HepG2 (cell line): ENCODE measurements around the gene MARF1. TPM values are rescaled to one million over a fixed set of nuclear protein-coding genes. Genes with fewer than 3 reads are reported as not detected.

ENCODE experiments used
- ATAC-seq: fragments of 200-7000 bp; cut with Tn5 transposase; 3 replicates; pipeline ENCODE4 v1.9.1; 2020; ENCODE audit warnings: mild to moderate bottlenecking, moderate library complexity
- BruUV-seq: library from RNA; stranded (reverse); fragments of 400-500 nt; replicated peaks from 2 replicates; lab custom pipeline; 2021; lab: Mats Ljungman, UMichigan
- CTCF ChIA-PET: fragments of 300-600 bp; formaldehyde crosslinking; extraction: SDS; loops from one replicate; lab custom pipeline; 2021; ENCODE audit warnings: low total read pairs, inconsistent platforms, low intra/inter-chr PET ratio; lab: Yijun Ruan, JAX
- POLR2A ChIA-PET: fragments of 350-600 bp; sonication (Branson Sonifier 250); formaldehyde crosslinking; loops from one replicate; lab custom pipeline; 2020; ENCODE audit warnings: antibody characterized with exemption, inconsistent platforms; lab: Yijun Ruan, JAX
- DNase-seq: peaks from one replicate; pipeline ENCODE4 v3.0.0-alpha.2; 2015; ENCODE audit warnings: low spot score
- FAIRE-seq: peaks from 3 replicates; lab custom pipeline; 2011; peaks lifted over from hg19 to GRCh38; lab: Jason Lieb, UNC
- H2AFZ ChIP-seq: one replicate; pipeline ENCODE4 v1.6.1; 2011; ENCODE audit warnings: low read length, inconsistent platforms
- H3K27ac ChIP-seq: fragments of 300-600 bp; 3 replicates; pipeline ENCODE4 v1.8.0; 2011; ENCODE audit warnings: mixed run types, mild to moderate bottlenecking, mixed read lengths, low read length, inconsistent platforms; ENCODE audit not compliant: insufficient read depth; ENCODE audit errors: extremely low read length
- H3K27me3 ChIP-seq, 2 experiments: fragments of 200-600 bp in 1 of 2; 2 replicates in 1 of 2; 3 replicates in 1 of 2; pipeline versions ENCODE4 v1.6.0 to v1.8.0; 2011; ENCODE audit warnings: low read length in 2 of 2, mild to moderate bottlenecking in 2 of 2, moderate library complexity in 2 of 2, inconsistent platforms in 1 of 2; ENCODE audit not compliant: insufficient read depth in 2 of 2, control insufficient read depth in 1 of 2
- H3K36me3 ChIP-seq, 2 experiments: fragments of 200-600 bp in 1 of 2; replicated peaks in 1 of 2; 2 replicates in 1 of 2; 3 replicates in 1 of 2; pipeline versions ENCODE4 v1.5.1 to v1.8.0; 2011; ENCODE audit warnings: low read length in 2 of 2, inconsistent platforms in 1 of 2; ENCODE audit not compliant: insufficient read depth in 2 of 2, control insufficient read depth in 1 of 2
- H3K4me1 ChIP-seq: 2 replicates; pipeline ENCODE4 v1.5.1; 2012; ENCODE audit warnings: low read length, inconsistent platforms; ENCODE audit not compliant: insufficient read depth
- H3K4me2 ChIP-seq: 2 replicates; pipeline ENCODE4 v1.6.0; 2011; ENCODE audit warnings: low read depth, low read length, inconsistent platforms
- H3K4me3 ChIP-seq, 3 experiments: fragments of 200-600 bp in 1 of 3; sonication (generic), shearing (Covaris generic) in 1 of 3; replicated peaks in 1 of 3; 2 replicates each; pipeline ENCODE4 v1.5.1; 2011 to 2016; ENCODE audit warnings: low read length in 3 of 3, inconsistent platforms in 2 of 3, low read depth in 2 of 3, mild to moderate bottlenecking in 2 of 3, control low read depth in 1 of 3, mixed read lengths in 1 of 3; ENCODE audit not compliant: insufficient read depth in 1 of 3
- H3K79me2 ChIP-seq: one replicate; pipeline ENCODE4 v1.6.1; 2011; ENCODE audit warnings: low read length, inconsistent platforms; ENCODE audit not compliant: insufficient read depth
- H3K9ac ChIP-seq: 2 replicates; pipeline ENCODE4 v1.6.0; 2011; ENCODE audit warnings: mild to moderate bottlenecking, low read depth, low read length, inconsistent platforms; ENCODE audit not compliant: insufficient read depth
- H3K9me3 ChIP-seq: 2 replicates; pipeline ENCODE4 v1.5.1; 2012; ENCODE audit warnings: mild to moderate bottlenecking, low read length
- H4K20me1 ChIP-seq: 2 replicates; pipeline ENCODE4 v1.6.0; 2011; ENCODE audit warnings: inconsistent platforms, mild to moderate bottlenecking, low read length, moderate library complexity; ENCODE audit not compliant: insufficient read depth
- CCDC6 ChIP-seq: sonication (generic); formaldehyde crosslinking; IDR thresholded peaks from 2 replicates; pipeline ENCODE4 v1.8.1; 2022; ENCODE audit warnings: mild to moderate bottlenecking, missing genetic modification reagents, moderate library complexity
- ELF3 ChIP-seq: IDR thresholded peaks from 2 replicates; pipeline ENCODE4 v1.6.1; 2016; ENCODE audit warnings: missing genetic modification reagents, missing compliant biosample characterization
- GABPA ChIP-seq, 2 experiments: IDR thresholded peaks; 2 replicates each; pipeline ENCODE4 v1.6.1; 2011 to 2016; ENCODE audit warnings: low read depth in 2 of 2, low read length in 1 of 2, missing biosample characterization in 1 of 2, missing genetic modification characterization in 1 of 2
- JUNB ChIP-seq: sonication (generic); formaldehyde crosslinking; IDR thresholded peaks from 2 replicates; pipeline ENCODE4 v1.8.0; 2022; ENCODE audit warnings: missing genetic modification reagents, mild to moderate bottlenecking, borderline replicate concordance
- MLLT10 ChIP-seq: sonication (generic); formaldehyde crosslinking; IDR thresholded peaks from 2 replicates; pipeline ENCODE4 v1.4.0; 2020; ENCODE audit warnings: missing genetic modification reagents
- RFXAP ChIP-seq: sonication (generic); formaldehyde crosslinking; IDR thresholded peaks from 2 replicates; pipeline ENCODE4 v1.4.0; 2020; ENCODE audit warnings: missing genetic modification reagents, borderline replicate concordance
- SUZ12 ChIP-seq: fragments of 150-350 bp; IDR thresholded peaks from 2 replicates; pipeline ENCODE4 v1.6.1; 2014; ENCODE audit warnings: low read depth, low read length
- ZNF501 ChIP-seq: sonication (generic); formaldehyde crosslinking; IDR thresholded peaks from 2 replicates; pipeline ENCODE4 v1.5.1; 2020; ENCODE audit warnings: mild to moderate bottlenecking, moderate library complexity, missing genetic modification reagents
- ZNF577 ChIP-seq: sonication (generic); formaldehyde crosslinking; IDR thresholded peaks from 2 replicates; pipeline ENCODE4 v1.4.0; 2020; ENCODE audit warnings: mild to moderate bottlenecking, low read depth, missing genetic modification reagents, borderline replicate concordance
- ZNF607 ChIP-seq: sonication (generic); formaldehyde crosslinking; IDR thresholded peaks from 2 replicates; pipeline ENCODE4 v1.5.1; 2020; ENCODE audit warnings: missing genetic modification reagents, mild to moderate bottlenecking, borderline replicate concordance
- WGBS: methylation state at CpG from one replicate; pipeline ENCODE4 v1.1.6; 2017; ENCODE audit warnings: low lambda C conversion rate; 5-methylcytosine and 5-hydroxymethylcytosine counted together
- in situ Hi-C: cut with HindIII; loops from 2 replicates; pipeline ENCODE4 v1.10.0; 2017; ENCODE audit warnings: low pct_unique_long_range_greater_than_20kb; ENCODE audit not compliant: extremely low pct_ligation_motif_present
- intact Hi-C: fragments of 100-400 bp; cut with micrococcal nuclease; formaldehyde crosslinking; loops from one replicate; pipeline ENCODE4 v1.10.0; 2022; ENCODE audit not compliant: unreplicated experiment
- polyA plus RNA-seq, 8 experiments: library from polyadenylated mRNA; depleted of rRNA in 3 of 8; stranded (reverse) in 7 of 8; unstranded in 1 of 8; fragments of >200 nt; fragmentation: Illumina TruSeq in 4 of 8; extraction: Trizol in 4 of 8; gene quantifications; 2 replicates each; pipeline versions ENCODE4 v1.2.1 to v1.2.3, GENCODE V29; 2011 to 2016; ENCODE audit warnings: low read depth in 4 of 8, missing spikeins in 1 of 8, mixed read lengths in 1 of 8; ENCODE audit not compliant: insufficient read depth in 1 of 8
- total RNA-seq, 5 experiments: library from RNA; depleted of rRNA; stranded (reverse); fragments of >200 nt; fragmentation: Illumina TruSeq; extraction: Trizol; gene quantifications; 2 replicates each; pipeline ENCODE4 v1.2.3, GENCODE V29; 2016; ENCODE audit warnings: low read depth in 1 of 5
- TF ChIP-seq, protein P1 (sequence below): sonication (generic); formaldehyde crosslinking; IDR thresholded peaks from 2 replicates; pipeline ENCODE4 v1.4.0; 2020; ENCODE audit warnings: mild to moderate bottlenecking, missing genetic modification reagents, borderline replicate concordance
- TF ChIP-seq, protein P2 (sequence below): sonication (generic); formaldehyde crosslinking; IDR thresholded peaks from 2 replicates; pipeline ENCODE4 v1.5.0; 2020; ENCODE audit warnings: mild to moderate bottlenecking, missing genetic modification reagents
- TF ChIP-seq, protein P3 (sequence below): sonication (generic); formaldehyde crosslinking; IDR thresholded peaks from 2 replicates; pipeline ENCODE4 v1.8.0; 2022; ENCODE audit warnings: mild to moderate bottlenecking, missing genetic modification reagents, moderate library complexity
- TF ChIP-seq, protein P4 (sequence below): IDR thresholded peaks from 2 replicates; pipeline ENCODE4 v1.6.1; 2016; ENCODE audit warnings: low read depth, borderline replicate concordance

The MARF1 gene
- total and polyA plus RNA-seq, 2 of the 13 experiments (the other 11 are each of a cell fraction or from before 2014, with no cell fraction given), result 8.7 to 20.7 TPM

DNA sequence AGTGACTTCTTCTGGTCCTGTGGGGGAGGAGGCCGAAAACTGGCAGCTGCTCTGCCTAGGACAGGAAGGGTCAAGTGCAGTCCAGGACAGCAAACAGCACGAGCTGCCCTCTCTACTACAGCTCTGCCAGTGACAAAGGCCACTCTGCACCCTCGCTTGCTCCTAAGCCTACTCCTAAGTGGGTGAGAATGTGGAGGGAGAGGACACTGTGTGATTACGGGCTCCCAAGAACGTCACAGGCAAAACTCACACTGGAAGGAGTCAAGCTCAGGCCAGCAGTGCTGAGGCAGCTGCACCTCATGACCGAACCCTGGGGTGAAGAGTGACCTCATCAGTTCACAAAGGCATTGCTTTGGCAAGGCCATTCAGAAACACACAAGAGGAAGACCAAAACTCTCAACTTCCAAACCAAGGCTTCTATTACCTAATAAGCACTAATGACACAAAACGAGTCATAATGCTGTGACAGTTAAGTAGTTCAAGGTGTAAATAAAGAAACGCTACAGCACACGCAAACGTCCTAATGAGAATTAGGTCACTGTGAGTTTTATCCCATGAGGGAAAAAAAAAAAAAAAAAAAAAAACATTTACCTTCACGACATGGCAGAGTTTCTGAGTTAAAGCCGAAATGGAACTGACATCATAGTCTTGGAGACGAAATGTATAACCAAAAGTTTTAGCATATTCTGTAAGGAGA lies 35.1 kb downstream of the MARF1 start:
- Histone ChIP-seq H3K9me3 (no peaks in the 10 kb centered on the region), H3K79me2 (no peaks in the 10 kb centered on the region), H3K36me3 (peaks cover 28 to 52% of the 10 kb centered on the region in 2 experiments), H4K20me1 (no peaks in the 10 kb centered on the region), H3K4me3 (no peak overlapping the region), H2AFZ (no peak overlapping the region), H3K27me3 (no peaks in the 10 kb centered on the region), H3K9ac (peak overlapping the region; percentile 13; the same call in 1 of the 2 replicates), H3K27ac (peak overlapping the region; percentile 58), H3K4me2 (peak overlapping the region; percentile 48), H3K4me1 (peaks cover 66% of the 10 kb centered on the region)
- ChIA-PET CTCF (interaction anchor here (1.1 kb wide), 1 partner anchor 34 kb away, joined by 3 read pairs; no protein-coding TSS in a partner anchor), POLR2A (interaction anchor here (0.7 to 6.0 kb wide), 12 partner anchors 9 to 389 kb away, joined by 3 to 89 read pairs (median 4); partner anchors contain the start of gene MARF1)
- intact Hi-C loops, result loop anchor here (2.0 kb wide), 1 partner anchor 17 kb away; no protein-coding TSS in a partner anchor
- ATAC-seq (peak; percentile 67), FAIRE-seq (no peak), DNase-seq (peak; percentile 67)
- no TSS peak for BruUV-seq
- WGBS, result 47% methylated on average over 13 of the region's 13 CpGs
- in situ Hi-C loops, result no loop called here
- TF ChIP-seq, protein P1, sequence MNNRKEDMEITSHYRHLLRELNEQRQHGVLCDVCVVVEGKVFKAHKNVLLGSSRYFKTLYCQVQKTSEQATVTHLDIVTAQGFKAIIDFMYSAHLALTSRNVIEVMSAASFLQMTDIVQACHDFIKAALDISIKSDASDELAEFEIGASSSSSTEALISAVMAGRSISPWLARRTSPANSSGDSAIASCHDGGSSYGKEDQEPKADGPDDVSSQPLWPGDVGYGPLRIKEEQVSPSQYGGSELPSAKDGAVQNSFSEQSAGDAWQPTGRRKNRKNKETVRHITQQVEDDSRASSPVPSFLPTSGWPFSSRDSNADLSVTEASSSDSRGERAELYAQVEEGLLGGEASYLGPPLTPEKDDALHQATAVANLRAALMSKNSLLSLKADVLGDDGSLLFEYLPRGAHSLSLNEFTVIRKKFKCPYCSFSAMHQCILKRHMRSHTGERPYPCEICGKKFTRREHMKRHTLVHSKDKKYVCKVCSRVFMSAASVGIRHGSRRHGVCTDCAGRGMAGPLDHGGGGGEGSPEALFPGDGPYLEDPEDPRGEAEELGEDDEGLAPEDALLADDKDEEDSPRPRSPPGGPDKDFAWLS (CRISPR knock-in tag), result no peak
- TF ChIP-seq CCDC6 (CRISPR knock-in tag) (0 out of 2 replicates have a peak, but pooled peaks have one; percentile 7), ZNF501 (CRISPR knock-in tag) (0 out of 2 replicates have a peak, but pooled peaks have one; percentile 70), ELF3 (CRISPR knock-in tag) (no peak), ZNF577 (CRISPR knock-in tag) (no peak), ZNF607 (CRISPR knock-in tag) (0 out of 2 replicates have a peak, but pooled peaks have one; percentile 36), SUZ12 (no peak), JUNB (CRISPR knock-in tag) (no peak), GABPA (IDR thresholded peaks at IDR 0.05; ENCODE audit: low read depth, low read length) (no peak), GABPA (CRISPR knock-in tag; IDR thresholded peaks at IDR 0.05; ENCODE audit: low read depth) (no peak), RFXAP (CRISPR knock-in tag) (no peak), MLLT10 (CRISPR knock-in tag) (no peak)
- TF ChIP-seq, protein P2, sequence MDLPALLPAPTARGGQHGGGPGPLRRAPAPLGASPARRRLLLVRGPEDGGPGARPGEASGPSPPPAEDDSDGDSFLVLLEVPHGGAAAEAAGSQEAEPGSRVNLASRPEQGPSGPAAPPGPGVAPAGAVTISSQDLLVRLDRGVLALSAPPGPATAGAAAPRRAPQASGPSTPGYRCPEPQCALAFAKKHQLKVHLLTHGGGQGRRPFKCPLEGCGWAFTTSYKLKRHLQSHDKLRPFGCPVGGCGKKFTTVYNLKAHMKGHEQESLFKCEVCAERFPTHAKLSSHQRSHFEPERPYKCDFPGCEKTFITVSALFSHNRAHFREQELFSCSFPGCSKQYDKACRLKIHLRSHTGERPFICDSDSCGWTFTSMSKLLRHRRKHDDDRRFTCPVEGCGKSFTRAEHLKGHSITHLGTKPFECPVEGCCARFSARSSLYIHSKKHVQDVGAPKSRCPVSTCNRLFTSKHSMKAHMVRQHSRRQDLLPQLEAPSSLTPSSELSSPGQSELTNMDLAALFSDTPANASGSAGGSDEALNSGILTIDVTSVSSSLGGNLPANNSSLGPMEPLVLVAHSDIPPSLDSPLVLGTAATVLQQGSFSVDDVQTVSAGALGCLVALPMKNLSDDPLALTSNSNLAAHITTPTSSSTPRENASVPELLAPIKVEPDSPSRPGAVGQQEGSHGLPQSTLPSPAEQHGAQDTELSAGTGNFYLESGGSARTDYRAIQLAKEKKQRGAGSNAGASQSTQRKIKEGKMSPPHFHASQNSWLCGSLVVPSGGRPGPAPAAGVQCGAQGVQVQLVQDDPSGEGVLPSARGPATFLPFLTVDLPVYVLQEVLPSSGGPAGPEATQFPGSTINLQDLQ, result no peak
- TF ChIP-seq, protein P3, sequence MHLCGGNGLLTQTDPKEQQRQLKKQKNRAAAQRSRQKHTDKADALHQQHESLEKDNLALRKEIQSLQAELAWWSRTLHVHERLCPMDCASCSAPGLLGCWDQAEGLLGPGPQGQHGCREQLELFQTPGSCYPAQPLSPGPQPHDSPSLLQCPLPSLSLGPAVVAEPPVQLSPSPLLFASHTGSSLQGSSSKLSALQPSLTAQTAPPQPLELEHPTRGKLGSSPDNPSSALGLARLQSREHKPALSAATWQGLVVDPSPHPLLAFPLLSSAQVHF, result no peak
- TF ChIP-seq, protein P4, sequence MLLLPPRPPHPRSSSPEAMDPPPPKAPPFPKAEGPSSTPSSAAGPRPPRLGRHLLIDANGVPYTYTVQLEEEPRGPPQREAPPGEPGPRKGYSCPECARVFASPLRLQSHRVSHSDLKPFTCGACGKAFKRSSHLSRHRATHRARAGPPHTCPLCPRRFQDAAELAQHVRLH, result 0 out of 2 replicates have a peak, but pooled peaks have one; percentile 16
